Islet of Langerhans (tissue), 1 donor: ENCODE data around the gene APBB2.

Source experiments
- FAIRE-seq: peaks from one replicate; lab custom pipeline; 2011; peaks lifted over from hg19 to GRCh38; lab: Jason Lieb, UNC

APBB2 gene

DNA sequence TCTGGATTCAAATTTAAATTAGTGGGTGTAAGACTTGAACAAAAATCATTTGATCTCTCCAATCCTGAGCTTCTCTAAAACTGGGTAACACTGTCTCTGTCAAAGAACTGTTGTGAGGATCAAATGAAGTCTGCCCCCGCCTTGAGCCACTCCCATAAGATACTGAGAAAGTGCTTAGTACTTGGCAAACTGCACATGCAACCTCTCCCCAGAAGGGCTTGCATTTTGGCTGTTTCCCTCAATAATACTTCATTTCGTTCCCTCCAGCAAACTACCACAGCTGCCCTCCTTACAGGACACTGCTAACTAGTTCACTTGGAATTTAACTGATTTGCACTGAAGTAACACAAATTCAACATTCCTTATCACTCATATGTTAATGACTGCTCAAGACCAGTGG is 79.8 kb downstream of the APBB2 start:
- no peak for FAIRE-seq

DNA sequence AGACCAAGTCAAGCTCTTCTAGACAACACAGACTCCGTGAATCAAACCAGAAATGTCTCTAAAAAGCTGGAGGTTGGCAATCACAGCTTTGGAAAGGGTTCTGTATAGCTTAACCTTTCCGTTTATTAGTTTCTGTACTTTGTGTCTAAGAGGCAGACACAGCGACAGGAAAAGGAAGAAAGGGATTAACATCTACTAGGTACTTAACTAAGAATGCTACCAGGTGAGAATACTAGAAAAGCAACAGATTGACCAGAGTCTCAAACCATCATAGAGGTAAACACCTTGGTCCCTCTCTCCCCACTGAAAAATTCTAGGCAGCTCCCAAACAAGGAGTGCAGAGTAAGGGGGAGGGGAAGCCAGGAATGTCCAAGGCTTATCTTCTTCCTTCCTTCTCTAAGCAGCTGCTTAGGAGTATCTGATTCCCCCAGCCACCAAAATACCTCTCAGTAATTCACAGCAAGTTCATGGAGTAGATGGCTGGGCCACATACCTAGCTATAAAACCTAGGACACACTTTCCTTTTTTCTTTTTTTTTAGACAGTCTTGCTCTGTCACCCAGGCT is 80.8 kb downstream of the APBB2 start:
- FAIRE-seq: no peak

DNA sequence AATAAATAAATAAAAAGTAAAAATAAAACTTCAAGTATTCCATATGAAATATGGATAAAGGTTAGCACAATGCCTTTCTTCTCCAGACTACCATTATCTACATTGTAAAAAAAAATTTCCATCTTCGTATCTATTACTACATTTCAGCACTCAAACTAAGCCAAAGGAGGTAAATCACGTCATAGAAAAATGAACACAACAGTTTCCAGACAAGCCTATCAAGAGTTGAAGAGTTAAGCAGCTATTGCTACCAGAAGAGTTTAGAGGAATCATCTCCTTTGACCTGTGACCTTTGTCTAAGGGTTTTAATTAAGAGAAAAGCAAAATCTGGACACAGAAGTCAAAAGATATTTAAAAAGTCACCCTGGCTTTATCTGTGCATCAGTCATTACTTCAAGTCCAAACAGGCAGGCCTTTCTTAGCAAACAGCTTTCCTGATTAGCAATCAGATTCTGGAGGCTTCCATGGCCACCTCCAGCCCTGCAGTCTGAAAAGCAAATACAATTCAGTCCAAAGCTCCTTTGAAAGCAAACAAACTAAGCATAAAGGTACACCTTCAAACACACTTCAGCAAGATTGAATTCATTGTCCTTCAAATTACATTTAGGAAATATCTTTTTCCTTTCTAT is 82.2 kb downstream of the APBB2 start:
- peak; percentile 61 for FAIRE-seq

DNA sequence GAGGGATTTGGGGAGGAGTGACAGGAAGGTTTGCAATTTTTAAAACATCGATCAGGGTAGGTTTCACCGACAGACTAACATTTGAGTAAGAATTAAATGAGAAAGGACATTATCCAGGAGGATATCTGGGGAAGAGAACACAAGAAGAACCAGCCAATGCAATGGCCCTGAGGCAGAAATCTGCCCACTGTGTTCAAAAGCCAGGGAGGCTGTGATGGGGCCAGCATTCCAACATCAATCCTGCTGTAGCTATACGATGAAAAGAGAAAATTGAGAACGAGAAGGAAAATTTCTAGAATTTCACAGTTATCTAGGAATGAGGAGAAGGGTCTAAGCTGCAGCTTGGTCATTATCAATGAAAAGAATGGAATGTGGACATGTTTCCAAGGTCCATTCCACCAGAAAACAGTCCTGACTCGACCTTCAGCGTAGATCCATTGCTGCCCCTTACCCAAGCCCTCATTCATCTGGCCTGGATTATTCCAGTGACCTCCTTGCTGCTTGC is 84.4 kb downstream of the APBB2 start:
- FAIRE-seq: no peak

DNA sequence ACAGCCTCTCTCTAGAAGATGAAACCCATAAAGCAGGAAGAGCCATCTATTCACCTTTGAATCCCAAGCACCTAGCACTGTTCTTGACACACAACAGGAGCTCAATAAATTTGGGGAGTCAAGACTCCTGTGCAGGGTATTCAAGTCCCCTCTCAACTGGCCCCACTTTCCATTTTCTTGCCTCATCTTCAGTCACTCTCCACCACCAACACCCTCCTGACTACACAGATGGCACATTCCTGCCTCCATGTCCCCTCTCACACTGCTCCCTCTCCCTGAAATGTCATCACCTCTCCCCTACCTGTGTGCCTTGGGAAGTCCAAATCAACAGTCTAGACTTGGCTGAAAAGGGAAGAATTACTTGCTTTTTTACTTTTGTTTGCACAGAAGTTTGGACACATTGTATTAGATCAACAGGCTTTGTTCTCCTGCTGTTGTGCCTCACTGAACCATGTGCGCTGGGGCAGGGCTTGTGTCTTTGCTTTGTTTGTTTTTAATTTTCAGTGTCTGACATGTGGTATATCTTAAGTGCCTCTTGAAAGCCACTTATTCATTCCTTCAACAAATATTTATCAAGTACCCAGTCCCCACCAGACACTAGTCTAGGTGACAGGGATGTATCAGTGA is 85.1 kb downstream of the APBB2 start:
- FAIRE-seq: no peak

DNA sequence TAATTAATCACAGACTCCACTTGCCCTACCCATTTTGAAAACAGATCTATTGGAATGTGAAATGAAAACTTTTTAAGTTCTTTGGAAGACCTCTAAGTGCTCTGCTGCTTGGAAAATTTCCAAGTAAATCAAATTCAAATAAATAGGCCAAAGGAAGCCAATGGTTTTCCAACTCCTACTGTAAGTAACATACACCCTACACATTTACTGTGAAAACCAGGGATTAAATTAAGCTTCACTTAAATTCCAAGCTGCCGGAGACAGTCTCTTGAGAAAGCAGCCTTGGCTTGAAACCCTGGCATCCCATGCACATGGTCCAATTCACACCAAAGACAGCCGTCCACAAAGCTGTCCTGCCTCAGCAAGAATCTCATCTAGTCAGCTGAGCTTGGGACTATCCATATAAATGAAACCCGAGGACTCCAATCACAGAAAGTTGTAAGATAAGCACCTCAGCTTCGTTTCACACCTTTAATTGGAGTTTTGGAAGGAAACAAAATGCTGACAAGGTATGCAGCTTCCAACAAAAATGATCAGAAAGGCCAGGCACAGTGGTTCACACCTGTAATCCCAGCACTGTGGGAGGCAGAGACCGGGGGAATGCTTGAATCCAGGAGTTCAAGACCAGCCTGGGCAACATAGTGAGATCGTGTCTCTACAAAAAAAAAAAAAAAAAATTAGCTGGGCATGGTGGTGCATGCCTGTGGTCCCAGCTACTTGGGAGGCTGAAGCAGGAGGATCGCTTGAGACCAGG is 88.6 kb downstream of the APBB2 start:
- FAIRE-seq: no peak

DNA sequence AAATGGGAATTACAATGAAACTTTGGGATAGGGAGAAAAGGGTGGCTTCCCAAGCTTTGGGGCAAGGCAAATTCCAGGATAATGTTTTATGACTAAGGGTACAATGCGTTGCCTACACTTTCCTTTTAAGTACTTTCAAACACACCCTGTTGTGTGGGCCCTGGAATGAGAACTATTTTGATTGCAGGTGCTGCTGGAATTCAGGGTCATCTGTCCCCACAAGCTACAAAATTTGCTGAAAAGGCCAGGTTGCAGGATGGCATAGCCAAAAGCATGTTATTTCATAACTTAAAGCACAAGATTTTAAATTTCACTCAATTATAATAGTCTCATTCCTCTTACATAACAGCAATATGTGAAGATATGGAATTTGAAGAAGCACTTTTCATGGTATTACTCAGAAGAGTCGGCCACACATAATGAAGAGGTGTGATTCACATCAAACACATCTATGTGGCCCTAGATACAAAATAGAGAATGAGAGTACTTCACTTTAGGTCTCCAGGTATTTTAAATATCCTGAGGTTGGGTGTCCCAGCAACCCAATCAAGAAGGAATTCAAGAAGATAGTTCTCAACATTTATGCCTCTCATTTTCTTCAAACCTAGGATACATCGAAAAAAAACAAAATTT is 89.3 kb downstream of the APBB2 start:
- FAIRE-seq: no peak

DNA sequence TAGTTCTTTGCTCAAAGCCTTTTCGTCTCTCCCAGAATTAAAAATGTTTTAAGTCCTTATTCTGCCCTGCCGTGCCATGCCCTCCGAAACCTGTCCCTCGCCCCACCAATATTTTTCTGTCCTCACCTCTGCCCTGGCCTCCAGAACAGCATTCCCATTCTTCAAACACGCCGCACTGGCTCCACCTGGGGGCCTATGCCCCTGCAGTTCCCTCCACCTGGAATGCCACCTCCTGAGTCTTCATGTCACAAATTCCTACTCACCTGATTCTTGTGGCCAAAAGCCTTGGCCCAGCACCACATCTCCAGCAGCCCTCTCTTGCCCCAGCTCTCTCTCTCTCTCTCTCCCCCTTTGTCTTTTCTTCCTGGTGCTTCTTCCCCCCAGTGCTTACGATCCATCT is 91.6 kb downstream of the APBB2 start:
- FAIRE-seq: no peak

DNA sequence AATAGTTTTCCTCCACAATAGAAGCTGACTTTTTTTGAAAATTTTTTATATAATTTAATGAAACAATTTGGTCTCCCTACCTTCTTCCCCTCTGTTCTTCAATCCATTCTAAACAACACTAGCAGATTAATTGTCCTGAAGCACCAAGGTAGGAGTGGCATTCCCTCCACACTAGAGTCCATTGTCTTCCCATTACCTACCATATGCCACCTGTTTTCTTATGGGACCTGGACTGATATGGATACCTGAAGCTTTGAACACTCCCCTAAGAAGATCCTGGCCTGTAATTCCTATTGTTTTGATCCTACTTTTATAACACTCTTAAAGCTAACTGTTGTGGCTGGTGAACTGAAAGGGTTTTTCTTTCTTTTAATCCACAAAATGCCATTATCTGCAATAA is 92.0 kb downstream of the APBB2 start:
- no peak for FAIRE-seq

DNA sequence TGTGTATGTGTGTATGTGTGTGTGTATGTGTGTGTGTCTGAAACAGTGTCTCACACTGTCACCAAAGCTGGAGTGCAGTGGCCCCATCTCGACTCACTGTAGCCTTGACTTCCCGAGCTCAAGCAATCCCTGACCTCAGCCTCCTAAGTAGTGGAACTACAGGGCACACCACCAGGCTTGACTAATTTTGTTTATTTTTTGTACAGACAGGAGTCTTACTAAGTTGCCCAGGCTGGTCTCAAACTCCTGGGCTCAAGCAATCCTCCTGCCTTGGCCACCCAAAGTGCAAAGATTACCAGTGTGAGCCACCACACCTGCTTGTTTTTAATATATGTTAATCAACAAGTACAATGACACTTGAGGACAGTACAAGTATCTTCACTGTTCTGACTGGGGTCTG is 92.4 kb downstream of the APBB2 start:
- FAIRE-seq: no peak

DNA sequence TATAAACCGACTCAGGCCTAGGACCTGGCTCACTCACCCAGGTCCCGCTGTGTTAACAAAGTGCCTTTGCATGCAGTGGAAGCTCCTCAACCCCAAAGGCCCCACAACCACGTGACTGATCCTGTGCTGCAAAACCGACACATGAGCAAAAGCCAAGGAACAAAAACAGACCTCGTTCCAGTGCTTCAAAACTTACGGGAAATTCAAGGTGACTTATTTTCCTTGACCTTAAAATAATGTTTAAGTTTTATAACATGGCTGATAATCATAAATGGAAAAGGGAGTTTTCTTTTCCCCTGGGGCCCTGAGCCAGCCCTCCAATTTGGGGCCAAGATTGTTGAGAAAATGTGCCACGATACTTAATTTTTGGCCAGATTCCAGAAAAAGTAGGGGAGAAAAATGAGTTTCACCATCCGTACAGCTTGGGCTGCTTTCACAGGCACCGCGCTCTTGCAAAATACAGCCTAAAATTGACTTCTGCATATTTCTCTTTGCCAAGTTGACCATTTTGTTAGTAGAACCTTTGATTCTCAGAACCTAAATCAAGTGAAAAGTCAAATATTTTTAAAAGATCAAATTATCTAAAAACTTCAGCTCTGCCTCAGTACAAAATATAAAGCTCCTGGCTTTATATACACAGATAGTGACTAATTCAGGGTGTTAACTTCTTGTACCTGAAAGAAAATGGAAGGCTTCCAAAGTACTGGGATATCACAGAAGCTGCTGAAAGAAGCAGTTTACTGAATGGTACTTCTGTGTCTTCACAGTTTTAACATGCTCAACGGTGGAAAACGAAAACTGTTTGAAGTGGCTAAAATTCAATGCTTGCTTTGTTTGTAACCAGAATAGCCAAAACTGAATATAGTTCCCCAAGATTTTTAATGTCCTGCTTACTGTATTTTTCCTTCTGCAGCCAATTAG is 93.8 kb downstream of the APBB2 start:
- FAIRE-seq: peak; percentile 38

DNA sequence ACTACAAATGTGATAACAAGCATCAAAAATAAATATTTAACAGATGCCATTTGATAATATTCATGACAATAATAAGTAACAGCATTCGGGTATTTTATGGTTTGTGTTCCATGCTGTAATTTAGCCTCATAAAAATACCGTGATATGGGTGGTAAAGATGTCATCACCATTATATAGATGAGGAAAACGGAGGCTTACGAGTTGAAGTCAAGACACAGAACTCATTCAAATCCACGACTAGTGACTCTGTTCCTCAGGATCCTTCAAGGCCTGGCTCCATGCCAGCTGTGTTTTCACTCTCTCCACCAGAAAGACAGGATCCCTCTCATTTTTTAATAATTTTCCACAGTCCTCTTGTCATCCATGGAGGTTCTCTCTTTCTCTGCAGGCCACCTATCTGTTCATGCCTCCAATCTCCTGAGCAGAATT is 94.5 kb downstream of the APBB2 start:
- FAIRE-seq: no peak

DNA sequence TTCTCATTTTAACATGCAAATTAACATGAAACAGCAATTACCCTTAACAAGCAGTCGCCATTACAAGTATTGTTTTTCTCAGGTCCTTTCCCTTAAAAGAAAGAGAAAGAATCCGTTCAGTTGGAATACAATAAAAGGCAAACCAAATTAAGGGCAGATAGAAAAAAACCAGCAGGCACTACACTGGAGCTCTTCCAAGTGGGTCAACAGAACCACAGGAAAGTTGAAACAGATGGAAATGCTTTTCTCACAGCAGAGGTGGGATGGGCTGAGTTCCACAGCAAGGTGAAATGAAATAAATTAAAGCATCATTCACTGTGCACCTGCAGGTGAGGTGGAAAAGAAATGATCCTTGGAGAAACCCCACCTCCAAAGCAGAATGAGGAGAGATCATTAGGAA is 102.6 kb downstream of the APBB2 start:
- no peak for FAIRE-seq

DNA sequence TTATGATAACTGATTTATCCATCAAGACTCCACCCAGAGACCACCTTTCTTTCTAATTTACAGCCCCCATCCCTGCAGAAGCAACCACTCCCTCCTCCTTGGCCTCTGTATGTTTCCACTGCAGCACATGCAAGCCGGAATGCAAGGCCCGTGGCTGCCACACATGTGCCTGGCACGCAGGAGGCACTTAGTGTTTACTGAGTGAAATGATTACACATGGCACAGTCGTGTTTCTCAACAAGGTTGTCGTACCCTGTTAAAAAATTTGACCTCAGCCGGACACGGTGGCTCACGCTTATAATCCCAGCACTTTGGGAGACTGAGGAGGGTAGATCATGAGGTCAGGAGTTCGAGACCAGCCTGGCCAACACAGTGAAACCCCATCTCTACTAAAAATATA is 104.3 kb downstream of the APBB2 start:
- no peak for FAIRE-seq

DNA sequence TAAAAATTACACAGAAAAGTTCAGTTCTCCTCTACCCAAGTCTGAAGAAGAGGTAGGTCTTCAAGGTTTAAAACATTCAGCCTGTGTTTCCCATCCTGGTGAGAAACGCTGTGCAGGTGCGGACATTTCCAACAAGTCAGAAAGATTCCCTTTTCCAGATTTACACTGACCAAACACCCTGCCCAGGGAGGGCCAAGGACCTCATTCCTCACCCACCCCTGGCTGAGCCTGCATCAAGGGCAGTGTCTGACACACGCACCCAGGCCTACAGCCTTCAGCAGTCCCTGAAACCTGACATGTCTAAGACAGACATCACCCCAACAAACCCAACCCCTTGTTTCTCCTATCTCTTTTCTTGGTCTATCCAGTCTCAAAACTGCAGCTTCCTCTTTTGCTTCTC is 105.9 kb downstream of the APBB2 start:
- FAIRE-seq: no peak

DNA sequence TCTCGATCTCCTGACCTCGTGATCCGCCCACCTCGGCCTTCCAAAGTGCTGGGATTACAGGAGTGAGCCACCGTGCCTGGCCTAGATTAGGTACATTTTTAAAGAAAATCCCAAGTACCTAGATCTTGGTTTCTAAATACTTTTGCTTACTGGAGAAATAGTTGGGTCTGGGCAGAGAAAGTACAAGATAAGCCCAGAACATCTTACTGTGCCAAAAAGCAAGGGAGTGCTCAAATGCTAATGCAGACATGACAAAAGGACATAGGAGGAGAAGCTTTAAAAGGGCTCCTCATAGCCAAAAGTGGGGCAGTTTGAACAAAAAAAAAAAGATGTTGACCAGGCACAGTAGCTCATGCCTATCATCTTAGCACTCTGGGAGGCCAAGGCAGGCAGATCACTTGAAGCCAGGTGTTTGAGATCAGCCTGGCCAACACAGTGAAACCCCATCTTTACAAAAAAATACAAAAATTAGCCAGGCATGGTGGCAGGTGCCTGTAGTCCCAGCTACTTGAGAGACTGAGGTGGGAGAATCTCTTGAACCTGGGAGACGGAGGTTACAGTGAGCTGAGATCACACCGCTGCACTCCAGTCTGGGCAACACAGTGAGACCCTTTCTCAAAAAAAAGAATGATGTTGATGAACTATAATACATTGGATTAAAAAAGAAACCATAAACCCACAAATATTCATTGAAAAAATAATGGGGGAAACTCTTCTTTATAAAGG is 107.5 kb downstream of the APBB2 start:
- no peak for FAIRE-seq

DNA sequence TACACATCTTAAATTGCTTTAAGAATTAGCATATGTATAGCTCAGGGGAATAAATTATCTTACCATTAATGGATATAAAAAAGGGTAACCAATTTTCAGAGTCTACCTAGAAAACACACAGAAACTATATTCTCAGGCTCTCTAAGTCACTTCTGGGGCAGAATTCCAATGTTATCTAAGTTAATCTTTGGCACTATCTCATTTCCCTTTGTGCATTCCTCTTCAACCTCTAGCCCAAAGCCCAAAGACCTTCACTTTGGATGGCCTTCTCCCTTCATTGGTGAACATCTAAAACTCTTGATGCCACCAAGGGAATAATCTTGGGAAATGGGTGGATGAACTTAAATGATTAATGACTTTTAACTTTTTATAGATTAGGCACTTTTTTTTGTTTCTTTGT is 108.3 kb downstream of the APBB2 start:
- no peak for FAIRE-seq

DNA sequence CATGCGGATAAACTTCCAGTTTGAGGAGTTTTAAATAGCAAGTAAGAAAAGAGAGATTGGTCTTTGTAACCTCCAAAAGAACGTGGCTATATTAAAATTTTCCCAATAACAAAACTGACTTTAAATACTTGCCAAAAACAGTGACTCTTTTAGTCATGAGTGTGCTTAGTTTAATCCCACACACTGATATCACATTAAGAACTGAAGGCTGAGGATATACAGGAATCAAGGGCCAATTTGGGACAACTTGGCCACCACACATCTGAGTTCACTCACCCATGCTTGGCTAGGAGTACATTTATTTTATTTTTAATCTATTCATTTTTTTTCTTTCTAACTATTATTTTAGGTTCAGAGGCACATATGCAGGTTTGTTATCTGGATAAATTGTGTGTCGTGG is 110.2 kb downstream of the APBB2 start:
- FAIRE-seq: no peak

DNA sequence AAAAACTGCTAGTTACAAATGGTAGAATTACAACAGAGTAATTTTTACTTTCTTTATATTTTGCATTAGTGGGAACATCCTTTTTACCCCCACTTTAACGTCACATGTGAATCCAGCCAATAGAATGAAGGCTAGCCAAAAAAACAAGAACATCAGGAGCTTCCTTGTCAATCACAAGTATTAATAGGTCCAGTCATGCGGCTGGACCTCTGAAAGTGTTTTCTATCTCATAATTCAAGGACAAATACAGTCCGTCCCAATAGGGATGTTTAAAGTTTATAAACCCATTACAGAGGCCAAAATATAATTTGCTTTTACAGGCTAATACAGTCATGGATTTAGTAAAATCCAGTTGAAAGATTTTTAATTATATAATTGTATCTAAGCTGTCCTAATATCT is 110.7 kb downstream of the APBB2 start:
- FAIRE-seq: no peak

DNA sequence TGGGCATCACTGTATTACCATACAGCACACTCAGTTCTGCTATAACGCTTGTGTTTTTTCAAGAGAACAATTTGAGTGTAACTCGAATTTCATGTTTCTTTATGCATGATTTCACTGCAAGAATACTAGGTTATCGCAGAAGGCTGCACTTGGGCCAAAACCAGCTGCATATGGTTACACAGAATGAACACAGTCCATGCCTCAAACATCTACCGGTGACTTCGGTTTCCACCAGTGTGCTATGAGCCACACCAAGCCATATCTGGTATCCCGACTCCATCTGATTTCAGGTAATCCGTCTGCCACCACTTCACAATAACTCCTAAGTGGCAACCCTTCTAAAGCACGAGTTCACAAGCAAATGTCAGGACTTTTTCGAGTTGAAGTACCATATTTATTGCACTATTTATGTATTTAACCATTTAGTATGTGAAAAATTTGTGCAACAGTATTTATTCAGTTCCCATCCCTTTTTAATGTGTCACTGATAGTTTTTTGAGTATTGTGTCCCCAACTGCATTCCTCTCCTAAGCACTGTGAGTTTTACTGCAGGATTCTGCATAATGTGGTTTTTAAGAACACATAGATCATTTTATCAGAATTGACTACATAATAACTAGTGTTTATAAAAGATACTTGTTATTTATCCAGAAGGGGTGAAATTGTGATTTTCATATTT is 111.8 kb downstream of the APBB2 start:
- peak; percentile 60 for FAIRE-seq
